Neural progenitor cell (in vitro differentiated cells): ENCODE results near the gene UBR4. TPM values are rescaled to one million over a fixed set of nuclear protein-coding genes. Genes with fewer than 3 reads are reported as not detected.

Experiments
- DNase-seq: peaks from one replicate; pipeline ENCODE4 v3.0.0-alpha.2; 2016; ENCODE audit warnings: low spot score
- H2AFZ ChIP-seq: fragments of 200-600 bp; sonication (generic); replicated peaks from 2 replicates; pipeline ENCODE4 v1.6.1; 2016; ENCODE audit warnings: antibody characterized with exemption
- H3F3A ChIP-seq: fragments of 200-600 bp; sonication (generic); 2 replicates; pipeline ENCODE4 v1.6.1; 2016; ENCODE audit warnings: antibody characterized with exemption, low read depth
- H3K27ac ChIP-seq: fragments of 200-600 bp; sonication (generic); 2 replicates; pipeline ENCODE4 v1.5.1; 2016; ENCODE audit warnings: mild to moderate bottlenecking
- H3K27me3 ChIP-seq: fragments of 200-600 bp; sonication (generic); 2 replicates; pipeline ENCODE4 v1.6.1; 2016; ENCODE audit warnings: mild to moderate bottlenecking, moderate library complexity
- H3K36me3 ChIP-seq: fragments of 200-600 bp; sonication (generic); 2 replicates; pipeline ENCODE4 v1.5.1; 2016
- H3K4me1 ChIP-seq: fragments of 200-600 bp; sonication (generic); 2 replicates; pipeline ENCODE4 v1.6.1; 2016; ENCODE audit warnings: mixed run types
- H3K4me2 ChIP-seq: fragments of 200-600 bp; sonication (generic); 2 replicates; pipeline ENCODE4 v1.6.1; 2016
- H3K4me3 ChIP-seq: fragments of 200-600 bp; sonication (generic); 2 replicates; pipeline ENCODE4 v1.5.1; 2016
- H3K79me2 ChIP-seq: fragments of 200-600 bp; sonication (generic); 2 replicates; pipeline ENCODE4 v1.6.1; 2016; ENCODE audit warnings: low read depth
- H3K9ac ChIP-seq: fragments of 200-600 bp; sonication (generic); 2 replicates; pipeline ENCODE4 v1.6.1; 2016
- H3K9me3 ChIP-seq: fragments of 200-600 bp; sonication (generic); 2 replicates; pipeline ENCODE4 v1.5.1; 2016; ENCODE audit warnings: low read depth
- H4K20me1 ChIP-seq: fragments of 200-600 bp; sonication (generic); 2 replicates; pipeline ENCODE4 v1.6.1; 2016; ENCODE audit warnings: low read depth
- H3K27ac Mint-ChIP-seq: 3 replicates; pipeline ENCODE4 v1.8.0; 2021; ENCODE audit warnings: mixed read lengths
- H3K27me3 Mint-ChIP-seq: 2 replicates; pipeline ENCODE4 v1.8.0; 2022; ENCODE audit warnings: low read depth, mild to moderate bottlenecking, inconsistent platforms, moderate library complexity, mixed read lengths; ENCODE audit not compliant: insufficient read depth
- H3K36me3 Mint-ChIP-seq: 3 replicates; pipeline ENCODE4 v1.8.0; 2021; ENCODE audit warnings: mixed read lengths
- H3K4me1 Mint-ChIP-seq: 3 replicates; pipeline ENCODE4 v1.8.0; 2021; ENCODE audit warnings: mixed read lengths
- H3K4me3 Mint-ChIP-seq: 3 replicates; pipeline ENCODE4 v1.8.0; 2021; ENCODE audit warnings: mild to moderate bottlenecking, moderate library complexity, mixed read lengths
- H3K9me3 Mint-ChIP-seq: 3 replicates; pipeline ENCODE4 v1.8.0; 2020; ENCODE audit warnings: mixed read lengths
- CTCF ChIP-seq: fragments of 200-600 bp; sonication (generic); IDR thresholded peaks from 2 replicates; pipeline ENCODE4 v1.5.1; 2017; ENCODE audit warnings: antibody characterized with exemption, mild to moderate bottlenecking
- EZH2 ChIP-seq: fragments of 200-600 bp; sonication (generic); IDR thresholded peaks from 2 replicates; pipeline ENCODE4 v1.6.1; 2017; ENCODE audit warnings: antibody characterized with exemption, mild to moderate bottlenecking, moderate library complexity
- EZH2phosphoT487 ChIP-seq: fragments of 200-600 bp; sonication (generic); IDR thresholded peaks from 2 replicates; pipeline ENCODE4 v1.6.1; 2017; ENCODE audit warnings: antibody characterized with exemption
- total RNA-seq: library from RNA; depleted of rRNA; stranded (reverse); fragments of >200 nt; gene quantifications from 2 replicates; pipeline ENCODE4 v1.2.3, GENCODE V29; 2015; ENCODE audit warnings: low replicate concordance

The UBR4 gene
- total RNA-seq, 1 donor from 2014 or later: 71.2 TPM

GRCh38 chr1:19140465-19140864, 69.6 kb downstream of the UBR4 start:
- Mint-ChIP-seq H3K4me1 (no peaks in the 10 kb centered on the region), H3K4me3 (no peak overlapping the region), H3K27me3 (peaks cover 3% of the 10 kb centered on the region), H3K27ac (no peak overlapping the region), H3K36me3 (peaks cover 50% of the 10 kb centered on the region), H3K9me3 (no peaks in the 10 kb centered on the region)
- Histone ChIP-seq H3K4me2 (no peak overlapping the region), H3K36me3 (peaks cover 30% of the 10 kb centered on the region), H2AFZ (no peak overlapping the region), H3K4me1 (no peaks in the 10 kb centered on the region), H3K9ac (no peak overlapping the region), H3K9me3 (no peaks in the 10 kb centered on the region), H3K4me3 (no peak overlapping the region), H3K27ac (no peak overlapping the region), H3F3A (no peaks in the 10 kb centered on the region), H4K20me1 (no peaks in the 10 kb centered on the region), H3K27me3 (no peaks in the 10 kb centered on the region), H3K79me2 (no peaks in the 10 kb centered on the region)
- no peak for DNase-seq
- TF ChIP-seq EZH2phosphoT487 (no peak), EZH2 (no peak), CTCF (no peak)

GRCh38 chr1:19139711-19140110, 70.4 kb downstream of the UBR4 start:
- no peaks in the 10 kb centered on the region for H3K4me1 Mint-ChIP-seq

GRCh38 chr1:19138958-19139581, 71.0 kb downstream of the UBR4 start:
- TF ChIP-seq CTCF (no peak), EZH2 (no peak), EZH2phosphoT487 (no peak)
- H3K36me3 Mint-ChIP-seq: peaks cover 61% of the 10 kb centered on the region
- DNase-seq: no peak
- Histone ChIP-seq H3F3A (no peaks in the 10 kb centered on the region), H3K9ac (no peak overlapping the region), H4K20me1 (no peaks in the 10 kb centered on the region), H3K9me3 (no peaks in the 10 kb centered on the region), H3K36me3 (peaks cover 25% of the 10 kb centered on the region), H3K27ac (no peak overlapping the region), H3K4me1 (no peaks in the 10 kb centered on the region), H3K27me3 (no peaks in the 10 kb centered on the region), H2AFZ (no peak overlapping the region), H3K79me2 (no peaks in the 10 kb centered on the region), H3K4me3 (no peak overlapping the region), H3K4me2 (no peak overlapping the region)
- no peak overlapping the region for H3K27ac Mint-ChIP-seq
- no peaks in the 10 kb centered on the region for H3K4me1 Mint-ChIP-seq
- peaks cover 7% of the 10 kb centered on the region for H3K9me3 Mint-ChIP-seq
- H3K4me3 Mint-ChIP-seq: no peak overlapping the region
- peaks cover 3% of the 10 kb centered on the region for H3K27me3 Mint-ChIP-seq

More at GRCh38 chr1:19139711-19140110, 70.4 kb downstream of the UBR4 start:
- Histone ChIP-seq H3K27ac (no peak overlapping the region), H2AFZ (no peak overlapping the region), H3F3A (no peaks in the 10 kb centered on the region), H3K4me2 (no peak overlapping the region), H4K20me1 (no peaks in the 10 kb centered on the region), H3K27me3 (no peaks in the 10 kb centered on the region), H3K4me3 (no peak overlapping the region), H3K79me2 (no peaks in the 10 kb centered on the region), H3K4me1 (no peaks in the 10 kb centered on the region), H3K9me3 (no peaks in the 10 kb centered on the region), H3K36me3 (peaks cover 27% of the 10 kb centered on the region), H3K9ac (no peak overlapping the region)
- Mint-ChIP-seq H3K27ac (no peak overlapping the region), H3K4me3 (no peak overlapping the region), H3K36me3 (peaks cover 55% of the 10 kb centered on the region), H3K27me3 (peaks cover 3% of the 10 kb centered on the region), H3K9me3 (peaks cover 2% of the 10 kb centered on the region)
- TF ChIP-seq CTCF (no peak), EZH2phosphoT487 (no peak), EZH2 (no peak)
- no peak for DNase-seq
